Left colon (tissue), 2 donors: Measurements from ENCODE around the gene TICAM2. TPM values are rescaled to one million over a fixed set of nuclear protein-coding genes. Genes with fewer than 3 reads are reported as not detected.

ENCODE experiments used
- ATAC-seq: fragments of 200-7000 bp; cut with Tn5 transposase; one replicate; pipeline ENCODE4 v1.9.1; 2020; ENCODE audit warnings: mild to moderate bottlenecking, moderate library complexity
- DNase-seq, 2 donors: peaks; one replicate each; pipeline ENCODE4 v3.0.0-alpha.2; 2020
- intact Hi-C, 2 donors: fragments of 100-400 bp; cut with DNase I in 1 of 2; cut with micrococcal nuclease in 1 of 2; formaldehyde crosslinking; loops; one replicate each; pipeline versions ENCODE4 v1.11.2 to v1.14.0; 2022; cut with DNase I, micrococcal nuclease
- total RNA-seq, 2 donors: library from RNA; stranded (reverse); fragmentation: NEBNext Ultra II Directional; extraction: Animal tissue kit (Norgen Biotek cat#: 25700); gene quantifications; one replicate each; pipeline ENCODE4 v1.2.1, GENCODE V29; 2021
- donor health status: DM: no; HTN: no; CAD: no.
- donor health status: DM: yes; HTN: yes; CAD: no.

The TICAM2 gene
- total RNA-seq, 2 donors from 2014 or later, result 1.7 to 2.2 TPM

DNA sequence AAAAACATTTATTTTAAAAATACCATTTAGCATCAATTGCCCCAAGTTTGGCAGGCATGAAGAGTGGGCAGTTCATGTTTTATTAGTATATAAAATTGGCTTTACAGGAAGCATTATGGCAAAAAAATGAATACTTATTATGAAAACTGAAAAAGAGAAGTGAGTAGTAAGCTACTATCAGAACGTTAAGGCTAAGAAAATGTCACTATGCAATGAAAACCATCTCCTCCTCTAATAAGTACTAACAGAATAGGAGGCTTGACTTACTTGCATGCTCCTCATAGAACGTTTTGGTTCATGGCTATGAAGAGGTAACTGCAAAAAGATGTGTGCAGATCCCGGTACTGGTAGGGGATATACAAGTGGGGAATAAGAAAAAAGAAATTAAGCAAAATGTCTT lies 23.6 kb downstream of the TICAM2 start:
- DNase-seq (no peak), ATAC-seq (no peak)
- intact Hi-C loops, result loop anchor here in 1 of 2 donors (10.0 kb wide), 1 partner anchor 204 kb away; no protein-coding TSS in a partner anchor

GRCh38 chr5:115577741-115578140 lies 24.5 kb downstream of the TICAM2 start:
- ATAC-seq (no peak), DNase-seq (no peak)
- intact Hi-C loops, result loop anchor here in 1 of 2 donors (10.0 kb wide), 1 partner anchor 203 kb away; no protein-coding TSS in a partner anchor

GRCh38 chr5:115577329-115577728 lies 24.9 kb downstream of the TICAM2 start:
- intact Hi-C loops, result loop anchor here in 1 of 2 donors (10.0 kb wide), 1 partner anchor 203 kb away; no protein-coding TSS in a partner anchor
- DNase-seq (no peak), ATAC-seq (no peak)

- DNase-seq (no peak), ATAC-seq (no peak)
- intact Hi-C loops, result loop anchor here in 1 of 2 donors (10.0 kb wide), 1 partner anchor 201 kb away; no protein-coding TSS in a partner anchor
Measured at GRCh38 chr5:115575167-115576070, 26.9 kb downstream of the TICAM2 start.

DNA sequence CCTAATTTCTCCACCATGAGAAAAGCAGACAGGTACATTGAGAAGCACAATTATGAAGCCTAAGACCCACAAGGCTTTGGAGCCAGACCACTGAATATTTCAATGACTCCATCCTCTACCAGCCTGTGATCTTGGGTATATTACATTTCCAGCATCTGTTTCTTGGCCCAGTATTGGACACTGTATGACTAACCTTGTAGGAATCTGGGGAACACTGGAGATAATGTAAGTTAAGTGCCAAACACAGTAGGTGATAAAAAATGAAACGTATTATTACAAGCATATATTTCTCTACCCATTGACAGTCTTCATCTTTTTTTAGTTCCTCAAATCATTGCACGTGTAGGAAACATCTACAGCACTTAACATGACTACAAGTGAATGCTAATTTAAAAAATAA lies 29.1 kb downstream of the TICAM2 start:
- intact Hi-C loops, result loop anchor here in 1 of 2 donors (5.0 to 10.0 kb wide), 2 partner anchors 198 to 261 kb away; no protein-coding TSS in a partner anchor
- ATAC-seq (no peak), DNase-seq (no peak)

- intact Hi-C loops, result loop anchor here in 1 of 2 donors (5.0 to 10.0 kb wide), 2 partner anchors 197 to 259 kb away; no protein-coding TSS in a partner anchor
- no peak for ATAC-seq
- DNase-seq, result no peak
Measured at GRCh38 chr5:115571441-115571878, 30.8 kb downstream of the TICAM2 start.

- no peak for DNase-seq
- intact Hi-C loops, result no loop called here
- ATAC-seq, result no peak
Measured at GRCh38 chr5:115568668-115569067, 33.6 kb downstream of the TICAM2 start.

GRCh38 chr5:115565233-115565632 lies 37.0 kb downstream of the TICAM2 start:
- intact Hi-C loops, result no loop called here
- DNase-seq (no peak), ATAC-seq (no peak)

GRCh38 chr5:115561176-115561575 lies 41.1 kb downstream of the TICAM2 start:
- DNase-seq (no peak), ATAC-seq (no peak)
- intact Hi-C loops, result no loop called here

DNA sequence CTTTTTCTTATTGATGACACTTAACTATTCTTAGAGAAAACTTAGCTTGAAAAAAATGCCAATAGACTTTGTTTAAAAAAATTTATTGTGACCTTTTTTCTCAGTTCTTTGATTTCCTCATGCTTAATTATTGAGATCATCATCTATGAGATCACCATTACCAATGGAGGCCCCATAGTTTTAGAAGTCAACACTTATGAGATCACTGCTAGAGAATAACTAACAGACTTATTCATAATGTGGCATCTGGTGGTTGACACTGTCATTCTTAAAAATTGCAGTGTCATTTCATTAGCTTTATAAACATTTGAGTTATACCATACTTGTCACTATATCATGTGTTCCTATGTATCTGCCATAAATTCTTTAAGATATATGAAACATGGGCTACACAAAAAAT lies 42.8 kb downstream of the TICAM2 start:
- DNase-seq (no peak), ATAC-seq (no peak)
- intact Hi-C loops, result no loop called here

DNA sequence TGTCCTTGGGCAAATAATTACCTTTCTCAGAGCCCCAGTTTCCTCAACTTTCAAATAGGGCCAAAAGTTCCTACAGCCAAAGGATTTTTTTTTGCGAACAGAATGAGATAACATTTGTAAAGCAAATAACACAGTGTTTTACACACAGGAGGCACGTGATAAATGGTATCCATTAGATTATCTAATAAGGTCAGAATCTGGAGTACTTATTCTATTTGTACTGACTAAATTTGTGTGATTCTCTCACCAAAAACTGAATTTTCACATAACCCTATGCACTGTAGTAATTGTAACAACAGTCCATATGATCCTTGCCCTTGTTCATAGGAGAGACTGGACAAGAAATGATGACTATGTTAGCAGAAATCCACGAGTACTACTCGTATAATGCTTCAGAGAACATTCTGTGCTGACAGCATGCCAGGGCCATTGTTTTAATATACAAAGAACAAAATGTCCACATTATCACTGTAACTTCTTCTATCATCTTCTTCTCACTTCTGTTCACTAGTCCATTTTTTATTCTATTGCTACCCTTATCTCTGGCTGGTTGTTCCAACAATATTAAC lies 43.8 kb downstream of the TICAM2 start:
- no peak for ATAC-seq

DNA sequence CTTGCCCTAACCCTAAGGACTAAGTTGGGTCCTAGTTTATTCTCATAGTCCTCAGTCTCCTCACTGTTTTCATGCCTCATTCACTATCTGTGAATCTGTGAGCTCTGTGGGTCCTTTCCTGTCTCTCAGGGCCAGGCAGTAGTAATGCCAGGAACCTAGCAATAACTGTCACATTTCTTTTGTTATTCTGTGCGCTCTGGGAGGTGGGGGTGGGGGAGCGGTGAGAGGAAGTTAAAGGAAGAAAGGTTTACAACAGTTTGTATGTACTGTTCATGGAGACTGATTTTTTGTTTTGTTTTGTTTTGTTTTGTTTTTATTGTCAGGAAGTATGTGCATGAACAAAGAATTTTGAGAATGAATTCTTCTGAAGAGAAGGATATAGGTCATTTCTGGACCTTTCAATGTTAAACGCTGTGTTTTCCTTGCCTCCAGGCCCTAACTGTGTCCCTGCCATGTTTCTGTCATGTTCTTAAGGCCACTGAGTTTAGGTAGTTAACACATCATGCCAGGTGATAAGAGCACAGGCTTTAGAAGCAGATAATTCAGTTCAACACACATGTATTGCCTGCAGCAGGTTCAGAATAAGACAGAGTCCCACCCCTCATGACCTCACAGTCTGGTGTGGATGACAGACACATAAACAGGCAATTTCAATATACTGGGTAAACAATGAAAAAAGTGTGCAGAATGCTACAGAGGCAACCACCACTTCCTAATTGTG lies 44.5 kb downstream of the TICAM2 start:
- intact Hi-C loops, result no loop called here
- ATAC-seq, result peak; percentile 77
- DNase-seq, result no peak

More for the DNA sequence above, 43.8 kb downstream of the TICAM2 start:
- DNase-seq, result no peak
- intact Hi-C loops, result no loop called here

- intact Hi-C loops, result no loop called here
- ATAC-seq, result no peak
Measured at GRCh38 chr5:115556276-115556675, 46.0 kb downstream of the TICAM2 start.

DNA sequence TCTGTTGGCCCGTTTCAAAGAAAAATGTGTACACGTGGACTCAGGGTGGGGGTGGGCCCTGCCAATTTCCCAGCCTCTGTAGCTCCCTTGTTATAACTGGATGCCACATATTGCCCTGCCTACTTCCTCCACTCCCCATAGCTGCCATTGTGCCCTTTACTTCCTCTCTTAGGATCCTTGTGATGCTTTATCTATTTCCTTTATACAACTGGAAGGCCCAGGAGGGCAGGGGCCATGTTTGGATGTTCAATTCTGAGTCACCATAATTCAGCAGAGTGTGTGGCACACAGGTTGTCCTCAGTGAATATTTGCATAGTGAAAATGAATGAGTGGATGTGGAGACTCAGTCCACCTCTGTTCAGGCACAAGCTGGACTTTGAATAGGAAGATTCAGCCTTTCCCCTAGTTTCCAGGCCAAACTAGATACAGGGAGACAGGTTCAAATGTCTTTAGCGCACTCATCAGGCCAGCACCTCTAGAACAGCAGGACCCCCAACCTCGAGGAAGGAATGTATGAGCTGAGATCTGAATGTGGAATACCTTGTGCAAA lies 47.1 kb downstream of the TICAM2 start:
- intact Hi-C loops, result no loop called here
- peak; percentile 75 for ATAC-seq
- no peak for DNase-seq

More at GRCh38 chr5:115556276-115556675, 46.0 kb downstream of the TICAM2 start:
- no peak for DNase-seq

- no peak for ATAC-seq
- intact Hi-C loops, result no loop called here
- DNase-seq, result no peak
Measured at GRCh38 chr5:115553082-115553481, 49.2 kb downstream of the TICAM2 start.

- DNase-seq, result peak in 1 of 2 donors; percentile 54
- ATAC-seq, result peak; percentile 89
- intact Hi-C loops, result no loop called here
Measured at GRCh38 chr5:115551415-115551814, 50.9 kb downstream of the TICAM2 start.

GRCh38 chr5:115549154-115549553 lies 53.1 kb downstream of the TICAM2 start:
- intact Hi-C loops, result no loop called here
- ATAC-seq, result no peak

GRCh38 chr5:115548683-115549082 lies 53.6 kb downstream of the TICAM2 start:
- DNase-seq, result no peak
- ATAC-seq, result no peak
- intact Hi-C loops, result no loop called here

More at GRCh38 chr5:115549154-115549553, 53.1 kb downstream of the TICAM2 start:
- no peak for DNase-seq
